Measurements from ENCODE around the gene NT5DC3.

GRCh38 chr12:103882861-103883596 is 42.0 kb upstream of the NT5DC3 start:
- TF ChIP-seq GATA2 (IDR thresholded peaks at IDR 0.05; ENCODE audit: low read depth, low read length) (no peak), GATA3 (IDR thresholded peaks at IDR 0.05; ENCODE audit: low read depth, low read length) (no peak)
